Esophagus squamous epithelium (tissue), 5 donors: ENCODE data around the gene MUC5AC. TPM values are rescaled to one million over a fixed set of nuclear protein-coding genes. Genes with fewer than 3 reads are reported as not detected.

Source experiments
- DNase-seq: peaks from one replicate; lab custom pipeline; 2025; lab: John Stamatoyannopoulos, UW
- H3K27ac ChIP-seq, 4 donors: fragments of 200-600 bp; sonication (generic); one replicate each; pipeline ENCODE4 v1.5.1; 2016 to 2019; ENCODE audit warnings: mild to moderate bottlenecking in 1 of 4
- H3K27me3 ChIP-seq, 4 donors: fragments of 200-600 bp; sonication (generic); 1 replicate in 3 of 4; 2 replicates in 1 of 4; pipeline versions ENCODE4 v1.5.1 to v1.6.0; 2017 to 2021; ENCODE audit warnings: antibody characterized with exemption in 1 of 4
- H3K36me3 ChIP-seq, 3 donors: fragments of 200-600 bp; sonication (generic); one replicate each; pipeline ENCODE4 v1.5.1; 2016 to 2019
- H3K4me1 ChIP-seq, 3 donors: fragments of 200-600 bp; sonication (generic); one replicate each; pipeline ENCODE4 v1.5.1; 2017 to 2019
- H3K4me3 ChIP-seq, 4 donors: fragments of 200-600 bp; sonication (generic); 1 replicate in 3 of 4; 2 replicates in 1 of 4; pipeline ENCODE4 v1.5.1; 2016 to 2019; ENCODE audit warnings: mild to moderate bottlenecking in 2 of 4, moderate library complexity in 1 of 4
- H3K9me3 ChIP-seq, 3 donors: fragments of 200-600 bp; sonication (generic); one replicate each; pipeline ENCODE4 v1.5.1; 2016 to 2019
- CTCF ChIP-seq, 6 experiments: fragments of 450-650 bp in 4 of 6; fragments of 200-600 bp in 2 of 6; sonication (generic) in 2 of 6; IDR thresholded peaks; one replicate each; pipeline ENCODE4 v1.5.1; 2016 to 2019; ENCODE audit warnings: antibody characterized with exemption in 6 of 6, mild to moderate bottlenecking in 4 of 6, moderate library complexity in 4 of 6
- POLR2A ChIP-seq, 4 donors: fragments of 450-650 bp; IDR thresholded peaks; one replicate each; pipeline ENCODE4 v1.6.1; 2017; ENCODE audit warnings: antibody characterized with exemption in 4 of 4, mild to moderate bottlenecking in 4 of 4, moderate library complexity in 3 of 4
- WGBS, 2 donors: methylation state at CpG; one replicate each; pipeline ENCODE4 v1.1.5; 2018; 5-methylcytosine and 5-hydroxymethylcytosine counted together
- intact Hi-C: fragments of 100-400 bp; cut with DNase I; formaldehyde crosslinking; loops from one replicate; pipeline ENCODE4 v1.15.0; 2022
- total RNA-seq, 4 donors: library from RNA; depleted of rRNA; stranded (reverse); fragments of >200 nt; gene quantifications; one replicate each; pipeline ENCODE4 v1.1.0, GENCODE V29; 2016
- donor health status: DM: yes; HTN: yes; CAD: no.

Gene MUC5AC
- total RNA-seq, 4 donors from 2014 or later: under 0.01 to 1.5 TPM; not detected in 2

- H3K27me3 ChIP-seq: peaks cover 0 to 95% (median 5%) of the 10 kb centered on the region in 4 donors
- intact Hi-C loops: loop anchor here (10.0 kb wide), 2 partner anchors 313 to 373 kb away; partner anchors contain the start of gene DUSP8
These were observed 43.8 kb downstream of the MUC5AC start for GRCh38 chr11:1201395-1202153.

GRCh38 chr11:1202154-1202775 lies 44.5 kb downstream of the MUC5AC start:
- no peak overlapping the region for H3K4me3 ChIP-seq
- peaks cover 0 to 25% (median 3%) of the 10 kb centered on the region in 3 donors for H3K4me1 ChIP-seq
- DNase-seq: no peak
- intact Hi-C loops: loop anchor here (10.0 kb wide), 2 partner anchors 313 to 373 kb away; partner anchors contain the start of gene DUSP8
- TF ChIP-seq CTCF (IDR thresholded peaks at IDR 0.05) (no peak), POLR2A (IDR thresholded peaks at IDR 0.05) (no peak)
- H3K27me3 ChIP-seq: peaks cover 0 to 95% (median 5%) of the 10 kb centered on the region in 4 donors
- H3K36me3 ChIP-seq: no peaks in the 10 kb centered on the region
- 9 to 27% methylated on average over 1 to 5 of the region's 18 CpGs for WGBS, 2 donors
- no peak overlapping the region for H3K27ac ChIP-seq
- H3K9me3 ChIP-seq: no peaks in the 10 kb centered on the region

More at GRCh38 chr11:1201395-1202153, 43.8 kb downstream of the MUC5AC start:
- no peaks in the 10 kb centered on the region for H3K36me3 ChIP-seq
- 81 to 82% methylated on average over 4 of the region's 4 CpGs for WGBS, 2 donors
- no peak overlapping the region for H3K4me3 ChIP-seq
- TF ChIP-seq POLR2A (IDR thresholded peaks at IDR 0.05) (no peak), CTCF (IDR thresholded peaks at IDR 0.05) (no peak)
- H3K9me3 ChIP-seq: no peaks in the 10 kb centered on the region
- peaks cover 0 to 25% (median 3%) of the 10 kb centered on the region in 3 donors for H3K4me1 ChIP-seq
- DNase-seq: no peak
- no peak overlapping the region for H3K27ac ChIP-seq

- peaks cover 0 to 95% (median 5%) of the 10 kb centered on the region in 4 donors for H3K27me3 ChIP-seq
- 67 to 79% methylated on average over 2 to 5 of the region's 32 CpGs for WGBS, 2 donors
- H3K27ac ChIP-seq: no peak overlapping the region
These were observed 45.2 kb downstream of the MUC5AC start for GRCh38 chr11:1202776-1203504.

GRCh38 chr11:1203505-1204271 lies 45.9 kb downstream of the MUC5AC start:
- Histone ChIP-seq H3K27ac (no peak overlapping the region), H3K36me3 (no peaks in the 10 kb centered on the region), H3K9me3 (no peaks in the 10 kb centered on the region), H3K27me3 (peaks cover 0 to 95% (median 5%) of the 10 kb centered on the region in 4 donors), H3K4me3 (no peak overlapping the region), H3K4me1 (peaks cover 0 to 25% (median 3%) of the 10 kb centered on the region in 3 donors)
- WGBS, 2 donors: 40% methylated on average over 6 of the region's 30 CpGs; no CpG with 5 or more reads in 1 of the 2 donors
- TF ChIP-seq POLR2A (IDR thresholded peaks at IDR 0.05): no peak
- no peak for TF ChIP-seq CTCF (IDR thresholded peaks at IDR 0.05)
- intact Hi-C loops: loop anchor here (10.0 kb wide), 2 partner anchors 311 to 371 kb away; partner anchors contain the start of gene DUSP8
- DNase-seq: no peak

More at GRCh38 chr11:1202776-1203504, 45.2 kb downstream of the MUC5AC start:
- H3K9me3 ChIP-seq: no peaks in the 10 kb centered on the region
- intact Hi-C loops: loop anchor here (10.0 kb wide), 2 partner anchors 312 to 372 kb away; partner anchors contain the start of gene DUSP8
- H3K4me3 ChIP-seq: no peak overlapping the region
- TF ChIP-seq POLR2A (IDR thresholded peaks at IDR 0.05) (no peak), CTCF (IDR thresholded peaks at IDR 0.05) (peak; percentile 83 to 93 (median 89))
- no peaks in the 10 kb centered on the region for H3K36me3 ChIP-seq
- no peak for DNase-seq
- peaks cover 0 to 25% (median 3%) of the 10 kb centered on the region in 3 donors for H3K4me1 ChIP-seq
